GM06990 (cell line): ENCODE data around the gene CYBC1.

Source experiments
- DNase-seq: peaks from one replicate; pipeline ENCODE4 v3.0.0-alpha.2; 2011; ENCODE audit not compliant: insufficient read length; ENCODE audit errors: extremely low read depth
- H3K27me3 ChIP-seq: replicated peaks from 2 replicates; pipeline ENCODE4 v1.6.0; 2011; ENCODE audit warnings: low read length; ENCODE audit not compliant: control insufficient read depth, insufficient read depth
- H3K36me3 ChIP-seq: 2 replicates; pipeline ENCODE4 v1.5.1; 2011; ENCODE audit warnings: low read length; ENCODE audit not compliant: control insufficient read depth, insufficient read depth
- H3K4me3 ChIP-seq: replicated peaks from 2 replicates; pipeline ENCODE4 v1.5.1; 2011; ENCODE audit warnings: low read depth, mild to moderate bottlenecking, control low read depth, low read length
- CTCF ChIP-seq: IDR thresholded peaks from 2 replicates; pipeline ENCODE4 v1.5.1; 2011; ENCODE audit warnings: low read length, control low read depth, mild to moderate bottlenecking, inconsistent platforms; ENCODE audit not compliant: insufficient read depth, poor library complexity, severe bottlenecking

Gene CYBC1

GRCh38 chr17:82405051-82405450 is 45.5 kb downstream of the CYBC1 start:
- TF ChIP-seq CTCF: no peak
- Histone ChIP-seq H3K27me3 (no peaks in the 10 kb centered on the region), H3K4me3 (no peak overlapping the region), H3K36me3 (peaks cover 10% of the 10 kb centered on the region)
- DNase-seq: no peak

GRCh38 chr17:82403662-82404660 is 46.6 kb downstream of the CYBC1 start:
- no peaks in the 10 kb centered on the region for H3K27me3 ChIP-seq
- no peak for DNase-seq
- TF ChIP-seq CTCF: no peak
- H3K36me3 ChIP-seq: peaks cover 10% of the 10 kb centered on the region
- no peak overlapping the region for H3K4me3 ChIP-seq

- DNase-seq: no peak
- H3K36me3 ChIP-seq: peaks cover 10% of the 10 kb centered on the region
- no peaks in the 10 kb centered on the region for H3K27me3 ChIP-seq
- H3K4me3 ChIP-seq: no peak overlapping the region
- no peak for TF ChIP-seq CTCF
Observed at GRCh38 chr17:82402865-82403264, 47.7 kb downstream of the CYBC1 start.

GRCh38 chr17:82400830-82401229 is 49.7 kb downstream of the CYBC1 start:
- H3K27me3 ChIP-seq: no peaks in the 10 kb centered on the region
- no peak overlapping the region; the same call in 1 of the 2 replicates for H3K4me3 ChIP-seq
- H3K36me3 ChIP-seq: peaks cover 8% of the 10 kb centered on the region
- DNase-seq: peak; percentile 74
- TF ChIP-seq CTCF: no peak

- no peak overlapping the region for H3K4me3 ChIP-seq
- no peak for DNase-seq
- TF ChIP-seq CTCF: no peak
- H3K36me3 ChIP-seq: peaks cover 8% of the 10 kb centered on the region
- no peaks in the 10 kb centered on the region for H3K27me3 ChIP-seq
Observed at GRCh38 chr17:82400206-82400605, 50.3 kb downstream of the CYBC1 start.
